Body of pancreas (tissue), 4 donors: ENCODE measurements around the gene SECTM1.

ENCODE experiments used
- POLR2A ChIP-seq, 3 donors: fragments of 450-650 bp; IDR thresholded peaks; one replicate each; pipeline ENCODE4 v1.6.1; 2016; ENCODE audit warnings: antibody characterized with exemption in 3 of 3, mild to moderate bottlenecking in 2 of 3
- TF ChIP-seq, protein P1 (sequence below), 7 experiments: fragments of 450-650 bp in 4 of 7; fragments of 200-600 bp in 3 of 7; sonication (generic) in 3 of 7; IDR thresholded peaks; one replicate each; pipeline ENCODE4 v1.5.1; 2016 to 2019; ENCODE audit warnings: antibody characterized with exemption in 7 of 7

DNA sequence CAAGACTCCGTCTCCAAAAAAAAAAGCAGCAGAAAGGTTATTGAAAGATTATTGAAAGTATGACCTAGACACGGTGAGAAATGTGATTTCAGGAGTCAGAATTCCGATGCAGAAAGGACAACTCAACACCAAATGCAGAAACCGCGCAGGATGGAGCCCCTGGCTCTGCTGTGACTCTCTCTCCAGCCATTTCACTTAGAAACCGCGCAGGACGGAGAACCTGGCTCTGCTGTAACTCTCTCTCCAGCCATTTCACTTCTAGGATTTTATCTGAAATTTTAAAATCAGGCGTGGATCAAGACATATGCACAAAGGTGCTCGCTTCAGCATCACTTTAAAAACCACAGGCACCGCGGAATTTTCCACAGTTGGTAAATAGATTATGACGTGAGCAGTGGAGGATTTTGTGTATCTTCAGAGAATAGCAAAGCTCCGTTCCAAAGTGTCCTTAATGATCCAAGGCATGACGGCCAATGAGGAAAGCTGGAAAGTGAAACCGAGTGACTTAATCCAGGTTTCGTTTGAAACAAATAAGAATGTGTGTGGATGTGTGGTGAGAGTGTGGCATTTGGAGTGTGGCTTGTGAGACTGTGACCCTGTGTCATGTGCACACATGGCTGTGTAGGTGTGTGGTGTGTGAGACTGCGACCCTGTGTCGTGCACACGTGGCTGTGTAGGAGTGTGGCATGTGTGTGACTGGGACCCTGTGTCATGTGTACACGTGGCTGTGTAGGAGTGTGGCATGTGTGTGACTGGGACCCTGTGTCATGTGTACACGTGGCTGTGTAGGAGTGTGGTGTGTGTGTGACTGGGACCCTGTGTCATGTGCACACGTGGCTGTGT is 47.5 kb upstream of the SECTM1 start:
- no peak for TF ChIP-seq POLR2A (IDR thresholded peaks at IDR 0.05)
- TF ChIP-seq, protein P1, sequence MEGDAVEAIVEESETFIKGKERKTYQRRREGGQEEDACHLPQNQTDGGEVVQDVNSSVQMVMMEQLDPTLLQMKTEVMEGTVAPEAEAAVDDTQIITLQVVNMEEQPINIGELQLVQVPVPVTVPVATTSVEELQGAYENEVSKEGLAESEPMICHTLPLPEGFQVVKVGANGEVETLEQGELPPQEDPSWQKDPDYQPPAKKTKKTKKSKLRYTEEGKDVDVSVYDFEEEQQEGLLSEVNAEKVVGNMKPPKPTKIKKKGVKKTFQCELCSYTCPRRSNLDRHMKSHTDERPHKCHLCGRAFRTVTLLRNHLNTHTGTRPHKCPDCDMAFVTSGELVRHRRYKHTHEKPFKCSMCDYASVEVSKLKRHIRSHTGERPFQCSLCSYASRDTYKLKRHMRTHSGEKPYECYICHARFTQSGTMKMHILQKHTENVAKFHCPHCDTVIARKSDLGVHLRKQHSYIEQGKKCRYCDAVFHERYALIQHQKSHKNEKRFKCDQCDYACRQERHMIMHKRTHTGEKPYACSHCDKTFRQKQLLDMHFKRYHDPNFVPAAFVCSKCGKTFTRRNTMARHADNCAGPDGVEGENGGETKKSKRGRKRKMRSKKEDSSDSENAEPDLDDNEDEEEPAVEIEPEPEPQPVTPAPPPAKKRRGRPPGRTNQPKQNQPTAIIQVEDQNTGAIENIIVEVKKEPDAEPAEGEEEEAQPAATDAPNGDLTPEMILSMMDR (IDR thresholded peaks at IDR 0.05) = no peak
